ENCODE data around the gene SYT1. TPM values are rescaled to one million over a fixed set of nuclear protein-coding genes. Genes with fewer than 3 reads are reported as not detected.

SYT1 gene
- total and polyA plus RNA-seq, 2 experiments from 2014 or later, result 48.7 to 51.7 TPM

- Histone ChIP-seq H3K27me3 (ENCODE audit: insufficient read depth) (no peaks in the 10 kb centered on the region), H3K36me3 (ENCODE audit: insufficient read depth) (no peaks in the 10 kb centered on the region), H3K4me1 (ENCODE audit: insufficient read depth) (no peaks in the 10 kb centered on the region), H3K27ac (ENCODE audit: low read depth) (no peak overlapping the region), H3K9me2 (ENCODE audit: insufficient read depth) (no peaks in the 10 kb centered on the region), H3K79me2 (replicated peaks; ENCODE audit: insufficient read depth) (no peaks in the 10 kb centered on the region), H3K4me3 (no peak overlapping the region), H2AFZ (no peak overlapping the region), H3F3A (replicated peaks; ENCODE audit: low read depth) (no peaks in the 10 kb centered on the region), H3K4me2 (no peak overlapping the region), H4K20me1 (replicated peaks; ENCODE audit: insufficient read depth) (peaks cover 12% of the 10 kb centered on the region; the same call in 1 of the 2 replicates)
- Mint-ChIP-seq H3K4me3 (no peak overlapping the region), H3K27me3 (ENCODE audit: insufficient read depth, low read depth, poor library complexity) (no peaks in the 10 kb centered on the region), H3K4me1 (no peaks in the 10 kb centered on the region), H3K9me3 (no peaks in the 10 kb centered on the region), H3K36me3 (ENCODE audit: low read depth) (no peaks in the 10 kb centered on the region), H3K27ac (no peak overlapping the region)
- no peak for TF ChIP-seq CTCF (conservative IDR thresholded peaks at IDR 0.05; ENCODE audit: low read depth in 2 of 2)
- ATAC-seq, result no peak
- no peak for DNase-seq (ENCODE audit: low spot score)
These were observed 101.5 kb downstream of the SYT1 start for GRCh38 chr12:78966062-78966461.

GRCh38 chr12:78966926-78967325, 102.4 kb downstream of the SYT1 start:
- Histone ChIP-seq H3K4me2 (no peak overlapping the region), H3K79me2 (replicated peaks; ENCODE audit: insufficient read depth) (no peaks in the 10 kb centered on the region), H3K4me1 (ENCODE audit: insufficient read depth) (no peaks in the 10 kb centered on the region), H3K27me3 (ENCODE audit: insufficient read depth) (no peaks in the 10 kb centered on the region), H3K36me3 (ENCODE audit: insufficient read depth) (no peaks in the 10 kb centered on the region), H4K20me1 (replicated peaks; ENCODE audit: insufficient read depth) (peaks cover 12% of the 10 kb centered on the region; the same call in 1 of the 2 replicates), H3F3A (replicated peaks; ENCODE audit: low read depth) (no peaks in the 10 kb centered on the region), H3K9me2 (ENCODE audit: insufficient read depth) (no peaks in the 10 kb centered on the region), H3K27ac (ENCODE audit: low read depth) (no peak overlapping the region), H2AFZ (no peak overlapping the region), H3K4me3 (no peak overlapping the region)
- DNase-seq (ENCODE audit: low spot score) (no peak), ATAC-seq (no peak)
- Mint-ChIP-seq H3K4me3 (no peak overlapping the region), H3K4me1 (no peaks in the 10 kb centered on the region), H3K27me3 (ENCODE audit: insufficient read depth, low read depth, poor library complexity) (no peaks in the 10 kb centered on the region), H3K36me3 (ENCODE audit: low read depth) (no peaks in the 10 kb centered on the region), H3K27ac (no peak overlapping the region), H3K9me3 (no peaks in the 10 kb centered on the region)
- TF ChIP-seq EZH2phosphoT487 (IDR thresholded peaks at IDR 0.05; ENCODE audit: unreplicated experiment) (no peak), ZNF331 (CRISPR knock-in tag; IDR thresholded peaks at IDR 0.05; ENCODE audit: low read depth) (no peak), JUNB (IDR thresholded peaks at IDR 0.05; ENCODE audit: unreplicated experiment) (no peak), EZH2 (IDR thresholded peaks at IDR 0.05; ENCODE audit: low read depth, unreplicated experiment) (no peak), POLR2AphosphoS5 (IDR thresholded peaks at IDR 0.05; ENCODE audit: low read depth) (no peak), ZNF114 (CRISPR knock-in tag; IDR thresholded peaks at IDR 0.05) (no peak), CTCF (conservative IDR thresholded peaks at IDR 0.05; ENCODE audit: low read depth in 2 of 2) (no peak), REST (IDR thresholded peaks at IDR 0.05; ENCODE audit: unreplicated experiment) (no peak), CREB1 (CRISPR knock-in tag; IDR thresholded peaks at IDR 0.05; ENCODE audit: low read depth) (no peak)
